Fibroblast of lung (primary cell): ENCODE measurements around the gene PPBP. TPM values are rescaled to one million over a fixed set of nuclear protein-coding genes. Genes with fewer than 3 reads are reported as not detected.

Experiments
- DNase-seq, 2 donors: peaks; one replicate each; pipeline versions ENCODE4 v3.0.0 to v3.0.0-alpha.2; 2010; ENCODE audit warnings: low read depth in 2 of 2
- H2AFZ ChIP-seq: 2 replicates; pipeline ENCODE4 v1.5.1; 2012; ENCODE audit warnings: low read length, control low read depth, inconsistent platforms
- H3K27ac ChIP-seq: 2 replicates; pipeline ENCODE4 v1.5.1; 2011; ENCODE audit warnings: low read length, control low read depth; ENCODE audit not compliant: insufficient read depth
- H3K27me3 ChIP-seq: 2 replicates; pipeline ENCODE4 v1.5.1; 2011; ENCODE audit warnings: mild to moderate bottlenecking, low read length; ENCODE audit not compliant: control insufficient read depth, insufficient read depth
- H3K36me3 ChIP-seq: 2 replicates; pipeline ENCODE4 v1.5.1; 2011; ENCODE audit warnings: low read length; ENCODE audit not compliant: control insufficient read depth, insufficient read depth
- H3K4me1 ChIP-seq: 2 replicates; pipeline ENCODE4 v1.5.1; 2011; ENCODE audit warnings: low read length; ENCODE audit not compliant: control insufficient read depth, insufficient read depth; ENCODE audit errors: extremely low read depth
- H3K4me2 ChIP-seq: 2 replicates; pipeline ENCODE4 v1.5.1; 2011; ENCODE audit warnings: low read length, control low read depth; ENCODE audit not compliant: insufficient read depth; ENCODE audit errors: extremely low read depth
- H3K4me3 ChIP-seq, 4 experiments: fragments of 200-600 bp in 1 of 4; sonication (generic) in 1 of 4; replicated peaks in 1 of 4; 2 replicates each; pipeline ENCODE4 v1.5.1; 2011 to 2016; ENCODE audit warnings: low read length in 4 of 4, low read depth in 3 of 4, mild to moderate bottlenecking in 3 of 4, control low read depth in 2 of 4, inconsistent platforms in 1 of 4, mixed read lengths in 1 of 4; ENCODE audit not compliant: insufficient read depth in 1 of 4; ENCODE audit errors: control extremely low read depth in 1 of 4
- H3K79me2 ChIP-seq: 2 replicates; pipeline ENCODE4 v1.5.1; 2012; ENCODE audit warnings: mild to moderate bottlenecking, low read length, inconsistent platforms; ENCODE audit not compliant: control insufficient read depth, insufficient read depth
- H3K9ac ChIP-seq: 2 replicates; pipeline ENCODE4 v1.5.1; 2011; ENCODE audit warnings: mild to moderate bottlenecking, low read length, control low read depth; ENCODE audit not compliant: insufficient read depth
- H3K9me3 ChIP-seq: 2 replicates; pipeline ENCODE4 v1.5.1; 2012; ENCODE audit warnings: low read depth, low read length; ENCODE audit not compliant: control insufficient read depth, insufficient read depth
- H4K20me1 ChIP-seq: 2 replicates; pipeline ENCODE4 v1.5.1; 2011; ENCODE audit warnings: low read length; ENCODE audit not compliant: control insufficient read depth, insufficient read depth; ENCODE audit errors: extremely low read depth
- EZH2 ChIP-seq: IDR thresholded peaks from 2 replicates; pipeline ENCODE4 v1.5.1; 2012; ENCODE audit warnings: low read length, control low read depth, mild to moderate bottlenecking; ENCODE audit errors: missing control alignments
- polyA plus RNA-seq, 2 donors: library from polyadenylated mRNA; depleted of rRNA in 1 of 2; stranded (reverse) in 1 of 2; unstranded in 1 of 2; fragments of >200 nt; gene quantifications; 2 replicates each; pipeline ENCODE4 v1.2.1, GENCODE V29; 2011 to 2012; ENCODE audit warnings: missing spikeins in 1 of 2
- total RNA-seq: library from RNA; depleted of rRNA; stranded (reverse); fragments of >200 nt; gene quantifications from 2 replicates; pipeline ENCODE4 v1.2.1, GENCODE V29; 2014
- TF ChIP-seq, protein P1 (sequence below), 2 donors: IDR thresholded peaks in 1 of 2; conservative IDR thresholded peaks in 1 of 2; 1 replicate in 1 of 2; 2 replicates in 1 of 2; pipeline ENCODE4 v1.5.1; 2011 to 2012; ENCODE audit warnings: low read length in 2 of 2, control low read depth in 1 of 2, inconsistent platforms in 1 of 2, low read depth in 1 of 2, mild to moderate bottlenecking in 1 of 2

The PPBP gene
- total and polyA plus RNA-seq, 2 donors (not counting 1 experiment from before 2014, with no cell fraction given): not detected

DNA sequence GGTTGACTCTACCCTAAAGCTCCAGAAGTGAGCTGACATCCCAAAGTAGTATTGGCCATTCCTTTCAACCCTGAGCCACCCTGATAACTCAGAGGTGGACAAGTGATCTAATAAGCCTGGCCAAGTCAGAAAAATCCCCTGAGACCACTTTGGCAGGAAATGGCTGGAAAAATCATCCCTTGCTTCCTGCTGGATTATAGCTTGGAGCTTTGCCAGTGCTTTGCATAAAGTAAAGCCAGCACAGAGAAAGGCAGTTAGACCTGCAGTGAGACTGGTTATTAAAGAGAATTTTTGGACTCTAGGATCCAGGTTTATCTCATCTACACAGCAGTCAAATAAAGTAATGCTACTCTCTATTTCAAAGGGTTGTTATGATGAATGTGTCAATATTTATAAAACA is 44.1 kb upstream of the PPBP start:
- H3K4me3 ChIP-seq: no peak overlapping the region
- H3K9me3 ChIP-seq: no peaks in the 10 kb centered on the region
- no peak for DNase-seq
- H3K4me1 ChIP-seq: no peaks in the 10 kb centered on the region
- TF ChIP-seq EZH2: no peak
- TF ChIP-seq, protein P1, sequence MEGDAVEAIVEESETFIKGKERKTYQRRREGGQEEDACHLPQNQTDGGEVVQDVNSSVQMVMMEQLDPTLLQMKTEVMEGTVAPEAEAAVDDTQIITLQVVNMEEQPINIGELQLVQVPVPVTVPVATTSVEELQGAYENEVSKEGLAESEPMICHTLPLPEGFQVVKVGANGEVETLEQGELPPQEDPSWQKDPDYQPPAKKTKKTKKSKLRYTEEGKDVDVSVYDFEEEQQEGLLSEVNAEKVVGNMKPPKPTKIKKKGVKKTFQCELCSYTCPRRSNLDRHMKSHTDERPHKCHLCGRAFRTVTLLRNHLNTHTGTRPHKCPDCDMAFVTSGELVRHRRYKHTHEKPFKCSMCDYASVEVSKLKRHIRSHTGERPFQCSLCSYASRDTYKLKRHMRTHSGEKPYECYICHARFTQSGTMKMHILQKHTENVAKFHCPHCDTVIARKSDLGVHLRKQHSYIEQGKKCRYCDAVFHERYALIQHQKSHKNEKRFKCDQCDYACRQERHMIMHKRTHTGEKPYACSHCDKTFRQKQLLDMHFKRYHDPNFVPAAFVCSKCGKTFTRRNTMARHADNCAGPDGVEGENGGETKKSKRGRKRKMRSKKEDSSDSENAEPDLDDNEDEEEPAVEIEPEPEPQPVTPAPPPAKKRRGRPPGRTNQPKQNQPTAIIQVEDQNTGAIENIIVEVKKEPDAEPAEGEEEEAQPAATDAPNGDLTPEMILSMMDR (conservative IDR thresholded peaks at IDR 0.05 in 1 of 2, IDR thresholded peaks at IDR 0.05 in 1 of 2; ENCODE audit: low read depth in 1 of 2, low read length in 2 of 2): no peak
- H2AFZ ChIP-seq: no peak overlapping the region
- H4K20me1 ChIP-seq: no peaks in the 10 kb centered on the region
- no peak overlapping the region for H3K9ac ChIP-seq
- H3K36me3 ChIP-seq: no peaks in the 10 kb centered on the region
- H3K27ac ChIP-seq: no peak overlapping the region
- no peaks in the 10 kb centered on the region for H3K79me2 ChIP-seq
- no peak overlapping the region for H3K4me2 ChIP-seq
- H3K27me3 ChIP-seq: no peaks in the 10 kb centered on the region

DNA sequence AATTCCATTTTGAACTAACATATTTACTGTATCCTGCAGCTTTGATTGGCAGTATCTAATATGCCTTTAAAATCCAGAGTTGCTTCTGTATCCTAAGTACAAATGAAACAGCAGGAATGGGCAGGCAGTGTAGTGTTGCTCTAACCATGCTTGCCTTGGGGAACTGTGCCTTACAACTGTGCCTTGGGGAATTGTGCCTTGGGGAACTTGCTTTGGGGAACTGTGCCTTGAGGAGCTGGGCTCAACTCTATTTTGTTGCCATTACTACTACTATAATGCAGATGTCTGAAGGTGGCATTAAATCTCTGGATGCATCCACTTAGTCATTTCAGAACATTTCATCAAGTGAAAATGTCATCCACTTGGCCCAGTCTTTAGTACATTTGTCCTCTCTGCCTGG is 43.6 kb upstream of the PPBP start:
- Histone ChIP-seq H3K9ac (no peak overlapping the region), H3K9me3 (no peaks in the 10 kb centered on the region), H3K4me3 (no peak overlapping the region), H3K79me2 (no peaks in the 10 kb centered on the region), H3K4me1 (no peaks in the 10 kb centered on the region), H3K27me3 (no peaks in the 10 kb centered on the region), H3K36me3 (no peaks in the 10 kb centered on the region), H3K27ac (no peak overlapping the region), H3K4me2 (no peak overlapping the region), H4K20me1 (no peaks in the 10 kb centered on the region), H2AFZ (no peak overlapping the region)
- TF ChIP-seq, protein P1 (conservative IDR thresholded peaks at IDR 0.05 in 1 of 2, IDR thresholded peaks at IDR 0.05 in 1 of 2; ENCODE audit: low read depth in 1 of 2, low read length in 2 of 2): no peak
- no peak for TF ChIP-seq EZH2
- DNase-seq: no peak

DNA sequence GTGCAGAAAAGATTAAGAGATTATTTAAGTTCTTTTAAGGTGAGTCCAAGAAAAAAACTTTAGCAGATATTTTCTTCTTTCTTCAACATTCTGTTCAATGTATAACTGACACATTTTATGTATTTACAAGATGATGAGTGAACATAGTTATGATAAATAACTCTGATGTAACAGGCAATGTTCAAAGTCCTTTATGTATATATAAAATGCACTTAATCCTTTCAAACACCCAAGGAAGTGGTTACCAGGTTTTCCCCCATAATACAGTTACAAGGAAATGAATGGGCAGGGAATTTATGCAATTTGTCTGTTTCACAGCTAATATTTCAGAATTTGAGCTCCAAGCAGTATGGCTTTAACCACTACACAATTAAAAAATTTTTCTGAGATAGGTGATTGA is 42.3 kb upstream of the PPBP start:
- Histone ChIP-seq H3K27ac (no peak overlapping the region), H3K9me3 (no peaks in the 10 kb centered on the region), H3K79me2 (no peaks in the 10 kb centered on the region), H4K20me1 (no peaks in the 10 kb centered on the region), H3K9ac (no peak overlapping the region), H3K27me3 (no peaks in the 10 kb centered on the region), H3K4me2 (no peak overlapping the region), H3K36me3 (no peaks in the 10 kb centered on the region), H2AFZ (no peak overlapping the region), H3K4me1 (no peaks in the 10 kb centered on the region), H3K4me3 (no peak overlapping the region)
- TF ChIP-seq, protein P1 (conservative IDR thresholded peaks at IDR 0.05 in 1 of 2, IDR thresholded peaks at IDR 0.05 in 1 of 2; ENCODE audit: low read depth in 1 of 2, low read length in 2 of 2): no peak
- no peak for TF ChIP-seq EZH2
- DNase-seq: no peak
